GM04504 (cell line): ENCODE data around the gene CHST6.
"Not testable (repeated sequence)": the region's sequence is repeated elsewhere in the genome, so short reads cannot be mapped to it uniquely, and the experiment has no call there.

Experiments used
- DNase-seq: peaks from one replicate; pipeline ENCODE4 v3.0.0-alpha.2; 2012; ENCODE audit warnings: low read depth

The CHST6 gene

DNA sequence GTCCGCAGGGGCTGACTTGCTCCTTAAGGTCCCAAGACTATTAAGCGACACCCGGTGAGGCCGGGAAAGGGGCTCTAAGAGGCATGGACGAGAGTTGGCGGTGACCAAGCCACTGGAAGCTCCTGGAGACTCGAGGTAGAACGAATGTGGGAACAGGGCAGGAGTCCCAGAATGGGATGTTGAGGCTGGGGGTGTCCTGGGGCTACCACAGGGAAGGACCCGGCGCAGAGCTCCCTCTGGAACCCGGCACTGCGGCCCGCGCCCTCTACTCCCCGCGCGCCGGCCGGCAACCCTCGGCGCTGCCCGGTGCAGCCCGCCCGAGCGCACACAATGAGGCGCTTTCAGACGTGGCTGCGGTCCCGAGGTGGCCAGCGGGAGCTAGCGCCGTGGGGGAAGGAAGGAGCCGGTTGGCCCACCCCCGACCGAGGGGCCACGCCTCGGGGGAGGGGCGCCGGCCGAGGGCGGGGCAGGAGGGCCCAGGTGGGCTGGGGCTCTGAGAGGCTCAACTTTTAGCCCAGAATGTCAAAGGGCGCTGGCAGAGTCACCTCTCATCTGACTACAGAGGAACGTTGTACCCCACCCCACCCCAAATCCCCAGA lies at the start of gene CHST6:
Gene CHST6, minus strand, starts transcription at position 366 of the 599 bp plus-strand sequence. CDS start 15,613 bp downstream, outside the sequence.
- no peak for DNase-seq

DNA sequence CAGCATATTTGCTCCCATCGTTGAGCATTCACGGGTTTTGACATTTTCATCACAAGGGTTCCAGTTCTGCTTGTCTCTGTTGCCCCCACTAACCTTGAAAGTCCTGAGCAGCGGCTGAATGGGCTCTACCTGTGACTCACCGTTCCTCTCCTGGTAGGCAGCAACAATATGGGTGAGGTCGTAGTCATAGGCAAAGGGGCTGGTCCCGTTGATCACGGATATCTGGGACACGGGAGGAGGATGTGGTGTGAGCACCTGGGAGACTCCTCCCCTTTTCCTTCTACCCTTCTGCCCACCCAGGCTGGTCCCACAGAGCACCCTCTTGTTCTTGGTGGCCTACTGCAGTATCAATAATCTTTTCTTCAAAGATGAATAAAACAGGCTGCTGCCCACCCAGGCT lies 47.2 kb upstream of the CHST6 start:
- DNase-seq: not testable (repeated sequence)

DNA sequence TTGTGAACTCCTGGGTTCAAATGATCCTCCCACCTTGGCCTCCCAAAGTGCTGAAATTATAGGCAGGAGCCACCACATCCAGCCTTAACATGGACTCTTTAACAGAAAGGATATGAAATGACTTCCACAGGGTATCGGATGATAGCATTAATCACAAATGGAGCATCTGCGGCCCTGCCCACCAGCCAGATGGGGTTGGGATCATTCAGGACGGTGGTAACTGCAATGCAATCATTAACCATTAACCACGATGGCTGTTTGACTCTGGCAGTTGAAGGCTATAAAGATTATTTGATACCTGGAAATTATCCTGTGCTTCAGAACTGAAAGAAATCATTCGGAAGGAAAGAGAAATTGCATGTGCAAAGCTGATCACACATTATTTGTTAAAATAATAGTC lies 46.0 kb upstream of the CHST6 start:
- DNase-seq: no peak

DNA sequence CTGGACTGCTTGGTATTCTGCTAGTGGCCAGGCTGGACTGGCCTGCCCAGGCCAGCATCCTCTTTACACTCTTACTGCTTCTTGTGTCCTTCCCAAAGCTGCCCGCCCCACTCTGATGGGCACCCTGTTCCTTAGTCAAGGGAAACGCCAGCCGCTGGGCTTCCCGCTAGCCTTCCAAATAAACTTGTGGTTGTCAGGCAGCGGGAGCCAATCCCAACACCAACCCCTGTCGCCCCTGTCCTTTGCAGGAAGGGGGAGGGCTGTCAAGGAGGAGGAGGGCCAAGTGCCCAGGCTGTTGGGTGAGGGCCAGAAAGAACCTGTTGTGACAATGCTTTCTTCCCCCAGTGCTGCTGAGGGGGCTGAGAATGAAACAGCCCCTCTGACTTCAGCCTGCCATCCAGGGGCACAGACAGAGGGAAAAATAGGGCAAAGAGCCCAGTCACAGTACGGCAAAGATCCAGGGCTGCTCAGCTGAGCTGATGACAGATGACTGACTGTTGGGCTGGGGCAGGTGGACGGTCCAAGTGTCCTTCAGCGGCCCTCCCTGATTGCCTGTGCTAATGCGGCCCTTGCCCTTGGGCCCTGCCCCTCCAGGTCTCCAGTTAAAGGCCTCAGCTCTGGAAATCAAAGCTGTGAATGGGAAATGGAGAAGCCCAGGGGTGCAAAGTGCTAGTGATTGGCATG lies 43.8 kb upstream of the CHST6 start:
- not testable (repeated sequence) for DNase-seq

DNA sequence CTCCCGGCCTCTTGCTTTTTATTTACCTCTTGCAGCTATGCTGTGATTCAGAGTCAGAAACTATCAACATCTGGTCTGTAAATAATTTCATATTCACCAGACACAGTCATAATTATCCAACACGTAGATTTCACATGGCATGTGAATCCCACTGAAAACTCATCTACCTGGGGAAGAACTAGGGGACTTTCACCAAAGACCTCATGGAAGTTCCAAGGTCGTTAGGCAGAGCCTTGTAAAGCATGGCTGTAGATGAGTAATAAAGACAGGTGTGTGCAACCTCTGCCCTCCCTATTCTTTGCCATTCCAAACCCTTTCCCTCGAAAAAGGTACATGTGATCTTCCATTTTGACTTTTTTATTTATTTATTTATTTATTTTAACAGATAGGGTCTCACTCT lies 42.5 kb upstream of the CHST6 start:
- no peak for DNase-seq

DNA sequence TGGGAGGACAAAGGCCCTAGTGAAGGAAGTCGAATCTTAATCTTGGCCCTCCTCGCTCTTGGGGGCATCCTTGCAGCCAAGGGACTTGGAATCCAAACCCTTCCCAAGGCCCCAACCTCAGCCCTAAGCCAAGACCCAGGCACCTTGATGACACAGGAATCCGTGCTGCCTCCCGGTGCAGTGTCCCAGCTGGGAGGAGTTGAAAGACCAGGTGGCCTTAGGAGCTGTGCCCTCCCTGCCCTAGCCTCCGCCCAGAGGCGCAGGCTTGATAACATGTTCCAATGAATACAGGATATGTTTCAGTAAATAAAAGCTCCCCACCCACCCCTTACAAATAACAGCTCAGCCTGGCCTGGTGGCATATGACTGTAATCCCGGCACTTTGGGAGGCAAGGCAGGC lies 40.7 kb upstream of the CHST6 start, which contains the start of gene CHST5:
Gene CHST5, minus strand, starts transcription at position 208 of the 400 bp plus-strand sequence. CDS start 5,724 bp downstream, outside the sequence.
- DNase-seq: no peak

DNA sequence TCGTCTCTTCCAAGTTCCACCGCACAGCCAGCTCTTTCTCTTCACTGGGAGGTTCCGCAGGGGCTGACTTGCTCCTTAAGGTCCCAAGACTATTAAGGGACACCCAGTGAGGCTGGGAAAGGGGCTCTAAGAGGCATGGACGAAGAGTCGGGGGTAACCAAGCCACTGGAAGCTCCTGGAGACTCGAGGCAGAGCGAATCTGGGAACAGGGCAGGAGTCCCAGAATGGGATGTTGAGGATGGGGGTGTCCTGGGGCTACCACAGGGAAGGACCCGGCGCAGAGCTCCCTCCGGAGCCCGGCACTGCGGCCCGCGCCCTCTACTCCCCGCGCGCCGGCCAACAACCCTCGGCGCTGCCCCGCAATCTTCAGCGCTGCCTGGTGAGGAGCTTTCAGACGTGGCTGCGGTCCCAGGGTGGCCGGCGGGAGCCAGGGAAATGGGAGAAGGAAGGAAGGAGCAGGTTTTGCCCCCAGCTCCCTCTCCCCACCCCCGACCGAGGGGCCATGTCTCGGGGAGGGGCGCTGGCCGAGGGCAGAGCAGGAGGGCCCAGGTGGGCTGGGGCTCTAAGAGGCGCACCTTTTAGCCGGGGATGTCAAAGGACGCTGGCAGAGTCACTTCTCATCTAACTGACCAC lies 40.1 kb upstream of the CHST6 start:
- DNase-seq: no peak

DNA sequence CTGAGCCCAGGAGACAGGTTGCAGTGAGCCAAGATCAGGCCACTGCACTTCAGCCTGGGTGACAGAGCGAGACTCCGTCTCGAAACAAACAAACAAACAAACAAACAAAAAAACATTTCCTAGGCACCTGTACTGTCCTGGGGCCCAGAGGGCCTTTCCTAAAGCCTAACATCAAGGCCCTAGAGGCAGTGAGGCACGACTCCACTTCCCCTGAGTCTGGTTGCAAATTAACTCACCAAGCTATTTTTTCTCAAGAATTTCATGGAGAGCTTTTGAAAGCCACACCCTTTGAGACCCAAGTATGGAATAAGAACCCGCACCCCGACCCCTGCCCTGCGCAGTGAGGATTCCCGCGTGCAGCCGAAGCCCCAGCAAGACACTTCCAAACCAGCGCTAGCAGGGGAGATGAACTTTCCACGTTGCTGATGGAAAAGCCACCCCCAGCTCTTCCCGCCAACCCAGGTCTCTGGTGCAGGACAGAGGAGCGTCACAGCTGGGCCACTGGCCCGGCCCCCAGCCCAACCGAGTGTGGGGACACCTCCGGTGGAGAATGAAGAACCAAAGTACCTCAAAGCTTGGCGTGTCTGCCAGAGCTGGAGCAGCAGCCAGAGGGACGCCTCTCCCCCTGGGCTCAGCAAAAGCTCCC lies 39.4 kb upstream of the CHST6 start:
- DNase-seq: no peak

DNA sequence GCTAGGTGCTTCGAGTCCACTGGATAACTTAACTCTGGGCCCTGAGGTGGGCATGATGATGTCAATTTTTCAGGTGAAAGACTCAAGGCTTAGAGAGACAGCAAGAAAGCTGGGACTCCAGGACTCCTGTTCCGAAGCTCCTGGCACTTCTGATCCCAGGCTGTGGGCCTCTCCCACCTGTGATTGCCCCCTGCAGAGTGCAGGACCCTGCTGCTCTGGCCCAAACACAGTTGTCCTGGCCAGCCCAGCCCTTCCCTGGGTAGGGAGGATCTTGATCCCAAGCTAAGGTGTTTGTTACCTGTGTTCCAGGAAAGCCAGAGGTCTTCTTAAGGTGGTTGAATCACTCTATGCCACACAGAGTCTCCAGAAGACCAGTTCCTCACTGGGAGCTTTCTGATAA lies 37.5 kb upstream of the CHST6 start:
- DNase-seq: no peak

DNA sequence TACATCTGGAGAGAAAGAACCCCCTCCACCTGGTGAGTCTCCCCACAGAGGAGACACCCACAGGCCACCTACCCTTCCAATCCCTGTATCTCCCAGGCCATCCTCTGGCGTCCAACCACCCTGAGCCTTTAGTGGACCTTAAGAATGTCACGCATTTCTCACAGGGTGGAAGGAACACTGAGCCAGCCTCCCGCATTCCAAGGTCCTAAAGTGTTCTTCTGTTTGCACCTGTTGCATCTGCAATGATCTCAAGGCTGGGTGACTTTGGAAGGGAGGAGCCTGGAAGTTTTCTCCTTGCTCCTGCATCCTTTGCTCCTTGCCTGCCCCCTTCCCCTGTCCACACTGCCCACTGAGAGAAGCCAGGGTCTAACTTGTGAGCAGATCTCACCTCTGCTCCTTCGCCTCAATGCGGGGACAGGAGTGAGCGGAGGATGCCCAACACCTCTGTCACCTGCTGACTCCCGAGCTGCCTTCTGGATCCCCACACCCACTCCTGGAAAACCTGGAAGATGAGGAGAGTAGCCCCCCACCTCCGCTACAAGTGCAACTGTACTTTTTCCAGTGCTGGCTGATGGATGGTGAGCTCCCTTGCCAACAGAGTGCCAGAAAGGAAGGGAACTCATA lies 37.0 kb upstream of the CHST6 start:
- DNase-seq: no peak

DNA sequence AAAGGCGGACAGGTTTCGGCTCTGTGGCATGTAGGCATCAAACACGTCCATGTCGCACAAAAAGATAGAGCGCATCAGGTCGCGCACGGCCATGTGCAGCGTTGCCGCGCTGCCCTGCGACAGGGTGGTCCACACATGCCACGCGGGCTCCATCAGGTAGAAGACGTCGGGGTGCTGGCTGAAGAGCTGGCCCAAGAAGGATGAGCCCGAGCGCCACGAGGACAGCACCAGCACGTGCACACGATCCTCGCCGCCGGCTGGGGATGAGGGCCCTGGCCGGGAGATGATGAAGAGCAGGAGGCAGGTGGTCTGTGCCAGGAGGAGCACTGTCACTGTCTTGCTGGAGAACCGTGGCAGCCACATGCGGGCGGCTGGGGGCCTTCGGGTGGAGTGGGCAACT lies 34.7 kb upstream of the CHST6 start:
- DNase-seq: no peak

DNA sequence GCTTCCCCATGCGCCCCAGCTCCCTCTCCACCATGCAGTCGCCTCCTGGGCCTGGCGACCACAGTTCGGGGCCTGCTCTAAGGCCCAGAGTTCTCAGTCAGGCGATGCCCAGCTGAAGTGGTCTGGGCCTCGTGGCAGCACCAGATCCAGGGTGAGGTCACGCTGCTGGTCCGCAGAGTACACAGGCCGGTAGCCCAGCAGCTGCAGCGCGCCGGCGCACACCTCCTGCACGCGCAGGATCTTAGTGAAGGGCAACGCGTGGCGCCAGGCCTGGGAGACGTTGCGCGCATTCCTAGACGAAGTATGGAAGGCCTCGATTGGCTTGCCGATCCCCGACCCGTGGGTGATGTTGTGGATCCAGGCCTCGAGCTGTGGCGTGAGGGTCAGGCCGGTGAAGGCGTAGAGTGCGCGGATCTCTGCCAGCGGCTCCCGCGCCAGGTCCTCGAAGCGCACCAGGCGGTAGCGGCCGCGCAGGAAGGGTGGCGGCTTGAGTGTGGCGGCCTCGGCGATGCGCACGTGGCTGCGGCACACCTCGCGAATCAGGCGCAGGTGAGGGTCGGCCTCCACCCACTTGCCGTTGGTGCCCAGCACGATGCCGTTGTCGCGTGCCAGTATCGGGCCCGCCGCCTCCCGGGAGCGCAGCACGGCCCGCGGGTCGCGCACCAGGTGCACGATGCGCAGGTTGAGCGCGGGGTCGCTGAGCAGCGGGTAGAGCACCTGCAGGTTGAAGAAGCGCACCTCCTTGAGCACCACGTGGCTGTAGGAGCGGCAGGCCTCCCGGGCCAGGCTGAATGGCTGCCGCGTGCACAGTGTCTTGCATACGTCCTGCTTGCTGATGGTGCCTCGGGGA lies 34.0 kb upstream of the CHST6 start:
- no peak for DNase-seq

DNA sequence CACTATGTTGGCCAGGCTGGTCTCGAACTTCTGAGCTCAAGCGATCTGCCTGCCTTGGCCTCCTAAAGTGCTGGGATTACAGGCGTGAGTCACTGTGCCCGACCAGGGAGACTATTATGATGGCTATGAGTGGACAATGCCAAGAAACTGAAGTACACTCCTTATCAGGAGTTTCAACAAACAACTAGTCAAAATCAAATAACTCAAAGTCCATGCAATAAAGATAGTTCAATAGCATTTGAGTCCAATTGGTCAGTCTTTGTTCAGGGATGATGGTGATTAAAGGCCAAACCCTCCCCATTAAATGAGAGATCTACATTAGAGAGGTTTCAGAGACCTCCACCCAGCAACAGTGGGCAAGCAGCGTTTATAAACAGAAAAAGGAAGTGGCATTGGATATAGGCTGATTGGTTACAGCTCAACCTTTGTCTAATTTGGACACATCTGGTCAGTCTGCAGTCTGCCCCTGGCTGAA lies 32.6 kb upstream of the CHST6 start:
- DNase-seq: no peak

DNA sequence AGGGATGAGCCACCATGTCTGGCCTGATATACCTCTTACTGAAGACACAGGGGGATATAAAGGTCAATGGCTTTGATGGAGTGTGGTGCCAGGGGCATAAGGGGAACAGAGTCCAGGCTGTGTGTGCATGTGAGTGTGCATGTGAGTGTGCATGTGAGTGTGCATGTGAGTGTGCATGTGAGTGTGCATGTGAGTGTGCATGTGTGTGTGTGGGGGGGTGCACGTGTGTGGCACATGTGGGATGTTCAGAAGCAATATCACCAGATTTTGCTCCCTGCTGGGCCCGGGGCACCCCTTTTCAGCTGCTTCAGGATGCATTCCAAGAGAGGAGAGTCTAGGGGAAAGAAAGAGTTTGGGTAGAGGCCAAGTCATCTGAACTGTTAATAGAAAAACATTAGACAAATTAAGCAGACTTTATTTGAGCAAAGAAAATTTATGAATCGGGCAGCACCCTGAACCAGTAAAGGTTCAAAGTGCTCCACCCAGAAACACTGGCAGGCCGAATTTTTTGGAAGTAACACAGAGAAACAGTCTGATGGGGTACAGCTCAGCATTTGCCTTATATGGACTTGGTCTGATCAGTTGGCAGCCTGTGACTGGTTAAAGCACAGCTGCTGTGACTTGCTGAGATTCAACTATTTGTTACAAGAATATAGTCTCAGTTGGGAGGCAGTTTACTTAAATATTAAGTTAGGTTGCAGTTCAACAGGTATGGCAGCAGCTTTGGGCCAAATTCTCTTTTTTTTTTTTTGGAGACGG lies 31.0 kb upstream of the CHST6 start:
- DNase-seq: no peak

DNA sequence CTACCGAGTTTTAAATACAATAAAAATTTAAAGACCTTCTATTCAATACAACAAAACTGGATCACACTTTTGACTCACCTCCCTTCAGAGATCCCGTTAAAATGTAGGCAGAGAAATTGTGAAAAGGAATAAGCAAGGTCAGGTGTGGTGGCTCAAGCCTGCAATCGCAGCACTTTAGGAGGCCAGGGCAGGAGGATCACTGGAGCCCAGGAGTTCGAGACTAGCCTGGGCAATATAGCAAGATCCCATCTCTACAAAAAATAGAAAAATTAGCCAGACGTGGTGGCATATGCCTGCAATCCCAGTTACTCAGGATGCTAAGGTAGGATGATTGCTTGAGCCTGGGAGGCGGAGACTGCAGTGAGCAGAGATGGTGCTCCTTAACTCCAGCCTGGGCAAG lies 23.9 kb upstream of the CHST6 start:
- DNase-seq: no peak

DNA sequence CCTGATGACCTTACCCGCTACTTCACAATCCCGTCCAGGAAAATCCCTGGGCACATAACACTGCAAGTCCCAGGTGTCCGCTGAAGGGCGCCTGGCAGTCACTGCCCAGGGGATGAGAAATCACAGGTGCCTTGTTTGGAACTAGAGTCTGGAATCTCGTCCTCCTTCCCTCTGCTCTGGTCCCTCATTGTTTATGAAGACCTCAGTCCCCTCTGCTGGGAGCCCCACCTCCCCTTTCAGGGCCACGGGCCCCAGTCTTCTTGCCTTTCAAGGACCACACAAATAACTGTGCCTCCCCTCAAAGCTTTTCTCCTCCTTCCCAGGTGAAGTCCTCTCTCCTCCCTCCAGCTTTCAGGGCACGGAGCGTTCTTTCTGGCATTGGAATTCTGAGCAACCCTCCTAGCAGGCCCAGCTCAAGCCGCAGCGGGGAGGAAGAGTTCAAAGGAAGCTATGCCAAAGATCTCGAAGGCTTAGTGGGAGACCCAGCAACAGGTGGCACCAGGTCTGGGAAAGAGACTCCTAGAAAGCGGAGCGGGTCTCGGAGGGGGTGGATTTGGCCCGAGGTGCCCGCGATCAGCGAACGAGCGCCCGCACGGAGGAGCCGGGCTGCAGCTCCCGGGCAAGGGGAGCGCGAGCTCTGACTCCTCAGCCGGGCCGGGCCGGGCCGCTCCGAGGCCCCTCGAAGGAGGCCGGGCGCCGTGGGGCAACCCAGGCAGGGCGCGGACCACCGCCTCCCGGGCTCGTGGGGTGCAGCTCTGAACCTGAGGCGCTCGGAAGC lies 21.1 kb upstream of the CHST6 start:
- not testable (repeated sequence) for DNase-seq

DNA sequence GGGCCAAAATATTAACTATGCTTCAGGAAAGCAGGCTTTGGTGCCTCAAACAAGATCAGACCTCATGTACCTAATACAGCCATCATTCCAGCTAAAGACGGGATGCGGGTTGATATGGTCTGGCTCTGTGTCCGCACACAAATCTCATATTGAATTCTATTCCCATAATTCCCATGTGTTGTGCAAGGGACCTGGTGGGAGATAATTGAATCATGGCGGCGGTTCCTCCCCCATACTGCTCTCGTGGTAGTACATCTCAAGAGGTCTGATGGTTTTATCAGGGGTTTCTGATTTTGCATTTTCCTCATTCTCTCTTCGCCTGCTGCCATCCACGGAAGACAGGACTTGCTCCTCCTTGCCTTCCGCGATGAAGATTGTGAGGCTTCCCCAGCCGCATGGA lies 19.1 kb upstream of the CHST6 start:
- DNase-seq: no peak

DNA sequence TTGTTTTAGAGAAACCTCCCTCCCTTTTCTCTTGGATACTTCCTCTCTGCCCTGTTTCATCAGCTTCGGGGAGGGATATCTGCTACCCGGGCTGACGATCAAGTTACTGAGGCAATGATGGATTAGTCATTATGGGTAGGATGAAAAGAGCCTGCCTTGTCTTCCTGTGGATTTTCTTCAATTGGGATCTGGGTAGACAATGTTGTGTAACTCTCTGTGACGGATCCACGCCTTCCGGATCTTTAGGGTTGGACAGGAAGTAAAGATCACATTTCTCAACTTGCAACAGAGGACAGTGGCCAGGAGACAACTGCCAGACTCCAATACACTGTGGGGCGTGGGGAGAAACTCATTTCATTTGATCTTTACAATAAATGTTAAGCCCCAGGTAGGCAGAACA lies 11.3 kb upstream of the CHST6 start:
- peak; percentile 84 for DNase-seq

DNA sequence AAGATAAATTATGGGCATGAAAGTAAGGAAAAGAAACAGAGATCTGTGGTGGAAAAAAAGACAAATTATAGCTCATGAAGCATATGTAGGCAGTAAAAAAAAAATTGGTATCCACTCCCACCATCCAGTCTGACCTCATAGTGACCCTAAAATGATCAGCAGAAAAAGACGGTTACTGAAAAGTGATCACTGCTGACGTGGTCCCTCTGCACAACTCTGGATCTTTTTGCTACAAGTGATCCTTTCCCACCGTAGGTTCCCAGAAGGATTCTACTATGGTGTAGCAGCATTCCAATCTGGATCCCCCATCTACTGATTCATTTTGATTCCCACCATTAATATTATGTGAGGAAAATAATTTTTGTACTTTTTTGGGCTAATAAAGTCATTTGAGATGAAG lies 10.9 kb upstream of the CHST6 start:
- no peak for DNase-seq

DNA sequence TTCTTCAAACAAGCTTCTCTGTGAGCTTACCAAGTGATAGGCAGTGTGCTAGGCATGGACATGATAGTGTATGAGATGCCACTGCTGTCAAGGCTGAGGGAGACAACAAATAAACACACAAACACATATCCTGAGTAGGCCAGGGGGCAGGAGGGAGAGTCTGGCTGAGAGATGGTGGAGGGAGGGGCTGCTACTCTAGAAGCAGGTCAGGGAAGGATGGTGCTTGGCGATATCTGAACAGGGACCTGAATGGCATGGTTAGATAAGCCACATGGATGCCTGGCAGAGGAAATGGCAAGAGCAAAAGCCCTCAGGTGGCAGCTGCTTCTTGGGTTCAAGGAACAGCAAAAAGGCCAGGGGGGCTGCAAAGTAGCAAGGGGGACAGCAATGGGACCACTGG lies 8.6 kb upstream of the CHST6 start:
- no peak for DNase-seq
